ENCODE measurements around the gene LIN37.

LIN37 gene

DNA sequence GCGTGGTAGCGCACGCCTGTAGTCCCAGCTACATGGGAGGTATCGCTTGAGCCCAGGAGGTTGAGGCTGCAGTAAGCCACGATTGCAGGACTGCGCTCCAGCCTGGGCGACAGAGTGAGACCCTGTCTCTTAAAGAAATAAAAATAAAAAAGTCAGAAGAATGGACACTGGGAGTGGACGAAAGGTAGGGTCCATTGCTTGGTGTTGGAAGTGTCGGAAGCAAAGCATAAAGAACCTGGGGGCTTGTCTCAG, 26.6 kb downstream of the LIN37 start:
- DNase-seq (ENCODE audit: low spot score): no peak

DNA sequence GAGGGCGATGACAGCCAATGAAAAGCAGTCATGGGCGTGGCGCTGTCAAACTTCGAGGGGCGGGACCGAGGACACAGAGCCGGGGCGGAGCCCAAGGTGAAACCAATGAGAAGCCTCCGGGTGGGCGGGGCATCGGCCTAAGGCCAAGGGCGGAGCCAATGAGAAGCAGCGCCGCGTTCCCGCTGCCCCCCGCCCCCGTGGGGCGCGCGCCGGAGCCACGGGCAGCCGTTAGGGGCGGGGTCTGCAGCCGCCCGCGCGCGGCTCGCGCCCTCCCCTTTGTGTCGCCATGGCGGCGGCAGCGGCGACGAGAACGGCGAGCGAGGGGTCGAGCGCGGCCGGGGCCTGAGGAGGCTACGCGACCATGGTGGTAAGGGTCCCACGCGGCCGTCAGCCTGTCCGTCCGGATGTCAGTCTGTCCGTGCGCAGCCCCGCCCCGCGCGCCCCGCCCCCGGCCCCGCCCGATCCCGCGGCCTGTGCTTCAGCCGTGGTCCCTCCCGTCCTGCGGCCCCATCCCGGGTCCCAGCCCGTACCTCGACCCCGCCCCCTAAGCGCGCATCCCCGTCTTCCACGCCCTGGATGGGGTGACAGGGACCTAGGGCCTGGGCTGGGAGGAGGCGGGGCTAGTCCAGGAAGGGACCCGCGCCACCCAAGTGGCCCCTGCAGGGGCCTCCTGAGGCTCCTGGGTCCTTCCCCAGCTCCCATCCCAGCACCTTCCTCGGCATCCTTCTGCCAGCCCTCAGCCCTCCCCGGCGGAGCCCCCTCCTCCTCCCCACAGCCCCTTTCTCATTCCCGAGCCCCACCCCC, 27.1 kb downstream of the LIN37 start, which contains the start of gene ARHGAP33:
Gene ARHGAP33, plus strand, starts transcription at position 267 of the 804 bp plus-strand sequence. Its CDS starts 95 bp downstream, at position 362.
- DNase-seq (ENCODE audit: low spot score): peak; percentile 99

DNA sequence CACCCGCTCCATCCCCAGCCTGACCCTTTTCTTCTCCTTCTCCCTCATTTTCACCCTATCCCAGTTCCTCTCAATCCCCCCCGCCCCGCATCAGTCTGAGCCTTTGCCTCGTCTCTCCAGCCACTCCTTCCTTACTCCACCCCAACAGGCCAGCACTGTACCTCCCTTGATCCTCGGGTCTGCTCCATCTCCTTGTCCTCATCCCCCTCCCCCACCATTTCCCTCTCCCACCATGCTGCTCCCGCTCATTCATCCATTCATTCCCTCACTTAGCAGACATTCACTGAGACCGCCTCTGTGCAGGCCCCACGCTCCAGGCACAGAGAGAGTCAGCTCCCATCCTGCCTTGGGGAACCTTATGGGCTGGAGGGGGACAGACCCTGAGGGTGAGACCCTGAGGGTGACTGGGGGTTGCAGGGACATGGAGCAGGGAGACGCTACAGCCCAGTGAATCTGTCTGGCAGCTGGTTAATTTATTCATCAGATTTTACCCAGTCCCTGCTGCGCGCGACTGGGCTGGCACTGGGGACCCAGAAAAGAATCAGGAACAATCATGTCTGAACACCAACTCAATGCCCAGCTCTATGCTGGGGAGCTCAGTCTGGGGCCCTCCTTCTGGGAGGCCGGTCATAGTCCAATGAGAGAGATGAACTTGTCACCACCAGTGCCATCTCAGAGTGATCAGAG, 27.9 kb downstream of the LIN37 start:
- DNase-seq (ENCODE audit: low spot score): no peak

DNA sequence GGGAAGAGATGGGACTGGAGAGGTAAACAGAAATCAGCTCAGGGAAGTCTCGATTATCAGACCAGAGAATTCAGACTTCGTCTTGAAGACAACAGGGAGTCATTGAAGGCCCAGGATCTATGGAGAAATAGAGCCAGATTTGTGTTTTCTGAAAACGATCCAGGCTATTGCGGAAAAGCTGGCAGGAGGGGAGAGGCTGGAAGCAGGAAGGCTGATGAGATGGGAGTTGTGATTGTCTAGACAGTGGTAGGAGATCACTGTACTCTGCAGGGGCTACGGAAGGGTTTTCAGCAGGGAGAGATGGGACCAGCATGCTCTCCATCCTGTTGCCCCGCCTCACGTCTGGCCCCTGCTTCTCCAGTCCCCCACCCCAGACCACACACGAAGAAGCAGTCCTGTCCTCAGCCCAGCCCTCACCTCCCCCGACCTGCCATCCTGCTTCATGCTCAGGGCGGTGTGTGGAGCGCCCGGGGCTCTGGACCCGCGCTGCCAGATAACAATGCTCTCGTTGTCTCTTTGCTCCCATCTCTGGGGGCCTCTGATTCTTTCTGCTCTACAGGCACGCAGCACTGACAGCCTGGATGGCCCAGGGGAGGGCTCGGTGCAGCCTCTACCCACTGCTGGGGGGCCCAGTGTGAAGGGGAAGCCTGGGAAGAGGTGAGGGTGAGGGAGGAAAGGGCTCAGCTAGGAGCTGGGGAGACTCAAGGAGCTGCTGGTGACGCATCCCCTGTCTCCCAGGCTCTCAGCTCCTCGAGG, 28.9 kb downstream of the LIN37 start:
- DNase-seq (ENCODE audit: low spot score): peak; percentile 75

DNA sequence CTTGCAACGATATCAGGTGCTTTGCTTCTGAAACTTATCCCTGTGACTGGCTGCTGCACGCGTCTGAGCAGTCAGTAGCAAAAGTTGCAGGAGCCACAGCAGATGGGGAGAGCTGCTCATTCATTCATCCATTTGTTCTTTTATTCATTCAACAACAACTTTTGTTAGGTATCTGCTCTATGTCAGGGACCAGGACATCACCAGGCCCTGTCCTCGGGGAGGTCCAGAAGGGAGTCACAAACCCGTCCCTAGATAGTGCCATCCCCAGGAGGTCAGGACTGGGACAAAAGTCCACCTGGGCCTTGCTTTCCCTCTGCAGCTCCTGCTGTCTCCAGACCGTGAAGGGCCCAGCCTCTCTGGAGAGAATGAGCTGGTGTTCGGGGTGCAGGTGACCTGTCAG, 29.6 kb downstream of the LIN37 start:
- DNase-seq (ENCODE audit: low spot score): no peak

DNA sequence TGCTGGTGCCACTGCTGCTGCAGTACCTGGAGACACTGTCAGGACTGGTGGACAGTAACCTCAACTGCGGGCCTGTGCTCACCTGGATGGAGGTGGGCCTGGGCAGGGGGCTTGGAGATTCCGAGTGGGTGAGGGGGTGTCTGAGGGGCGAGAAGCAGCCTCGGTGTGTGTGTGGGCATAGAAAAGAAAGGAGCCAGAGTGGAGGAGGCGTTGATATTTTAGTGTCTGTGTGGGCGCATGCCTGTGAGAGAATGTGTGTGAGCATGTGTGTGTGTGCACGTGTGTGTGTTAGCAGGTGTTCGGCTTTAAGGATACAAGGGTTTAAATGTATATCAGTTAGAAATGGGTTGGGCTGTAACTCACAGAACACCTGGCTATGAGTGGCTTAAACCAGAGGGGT, 30.7 kb downstream of the LIN37 start:
- no peak for DNase-seq (ENCODE audit: low spot score)

DNA sequence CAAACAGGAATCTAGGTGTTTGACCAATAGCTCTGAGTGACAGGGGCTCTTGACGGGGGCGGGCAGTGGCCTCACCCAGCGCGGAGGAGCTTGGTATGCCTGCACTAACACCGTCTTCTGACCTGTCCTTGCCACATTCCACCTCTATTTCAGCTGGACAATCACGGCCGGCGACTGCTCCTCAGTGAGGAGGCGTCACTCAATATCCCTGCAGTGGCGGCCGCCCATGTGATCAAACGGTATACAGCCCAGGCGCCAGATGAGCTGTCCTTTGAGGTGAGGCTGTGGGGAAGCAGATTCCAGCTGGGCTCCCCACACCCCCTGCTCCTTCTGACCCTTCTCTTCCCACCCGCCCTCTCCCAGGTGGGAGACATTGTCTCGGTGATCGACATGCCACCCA, 31.7 kb downstream of the LIN37 start:
- DNase-seq (ENCODE audit: low spot score): no peak

DNA sequence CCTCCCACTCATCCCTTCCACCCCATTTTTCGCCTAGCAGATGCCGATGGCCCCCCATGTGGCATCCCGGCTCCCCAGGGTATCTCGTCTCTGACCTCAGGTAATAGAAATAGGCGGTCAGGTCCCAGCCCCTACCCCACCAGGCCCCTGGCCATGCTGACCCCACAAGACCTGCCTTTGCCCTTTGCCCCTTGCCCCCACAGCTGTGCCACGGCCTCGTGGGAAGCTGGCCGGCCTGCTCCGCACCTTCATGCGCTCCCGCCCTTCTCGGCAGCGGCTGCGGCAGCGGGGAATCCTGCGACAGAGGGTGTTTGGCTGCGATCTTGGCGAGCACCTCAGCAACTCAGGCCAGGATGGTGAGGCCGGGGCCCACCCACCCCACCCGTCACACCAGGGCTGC, 32.3 kb downstream of the LIN37 start:
- no peak for DNase-seq (ENCODE audit: low spot score)

DNA sequence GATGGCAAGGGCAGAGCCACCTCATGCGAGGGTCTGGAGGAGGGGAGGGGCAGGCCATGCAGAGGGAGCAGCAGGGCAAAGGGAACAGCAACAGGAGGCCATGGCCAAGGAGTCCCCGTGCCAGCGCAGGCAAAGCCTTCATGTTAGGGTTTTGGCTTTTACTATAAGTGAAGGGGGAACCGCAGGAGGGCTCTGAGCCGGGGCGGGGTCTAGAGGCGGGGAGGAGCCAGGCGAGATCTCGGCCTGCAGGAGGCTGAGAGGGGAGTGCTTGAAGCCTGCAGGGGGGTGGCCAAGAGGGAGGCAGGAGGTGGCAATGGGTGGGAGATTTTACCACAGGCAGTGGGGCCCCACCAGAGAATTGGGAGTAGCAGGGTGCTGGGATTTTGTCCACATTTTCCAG, 33.3 kb downstream of the LIN37 start:
- no peak for DNase-seq (ENCODE audit: low spot score)

DNA sequence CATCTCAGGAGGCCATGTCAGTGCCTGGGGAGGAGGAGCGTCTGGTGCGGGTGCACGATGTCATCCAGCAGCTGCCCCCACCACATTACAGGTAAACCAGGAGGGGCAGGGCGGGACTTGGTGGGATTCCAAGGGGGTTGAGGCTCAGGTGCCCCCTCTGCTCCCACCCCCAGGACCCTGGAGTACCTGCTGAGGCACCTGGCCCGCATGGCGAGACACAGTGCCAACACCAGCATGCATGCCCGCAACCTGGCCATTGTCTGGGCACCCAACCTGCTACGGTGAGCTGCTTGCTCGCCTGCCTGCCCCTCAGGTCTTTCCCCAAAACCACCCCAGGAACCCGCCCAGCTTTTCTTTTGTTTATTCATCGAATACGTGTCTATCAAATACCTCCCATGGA, 34.2 kb downstream of the LIN37 start:
- DNase-seq (ENCODE audit: low spot score): no peak

DNA sequence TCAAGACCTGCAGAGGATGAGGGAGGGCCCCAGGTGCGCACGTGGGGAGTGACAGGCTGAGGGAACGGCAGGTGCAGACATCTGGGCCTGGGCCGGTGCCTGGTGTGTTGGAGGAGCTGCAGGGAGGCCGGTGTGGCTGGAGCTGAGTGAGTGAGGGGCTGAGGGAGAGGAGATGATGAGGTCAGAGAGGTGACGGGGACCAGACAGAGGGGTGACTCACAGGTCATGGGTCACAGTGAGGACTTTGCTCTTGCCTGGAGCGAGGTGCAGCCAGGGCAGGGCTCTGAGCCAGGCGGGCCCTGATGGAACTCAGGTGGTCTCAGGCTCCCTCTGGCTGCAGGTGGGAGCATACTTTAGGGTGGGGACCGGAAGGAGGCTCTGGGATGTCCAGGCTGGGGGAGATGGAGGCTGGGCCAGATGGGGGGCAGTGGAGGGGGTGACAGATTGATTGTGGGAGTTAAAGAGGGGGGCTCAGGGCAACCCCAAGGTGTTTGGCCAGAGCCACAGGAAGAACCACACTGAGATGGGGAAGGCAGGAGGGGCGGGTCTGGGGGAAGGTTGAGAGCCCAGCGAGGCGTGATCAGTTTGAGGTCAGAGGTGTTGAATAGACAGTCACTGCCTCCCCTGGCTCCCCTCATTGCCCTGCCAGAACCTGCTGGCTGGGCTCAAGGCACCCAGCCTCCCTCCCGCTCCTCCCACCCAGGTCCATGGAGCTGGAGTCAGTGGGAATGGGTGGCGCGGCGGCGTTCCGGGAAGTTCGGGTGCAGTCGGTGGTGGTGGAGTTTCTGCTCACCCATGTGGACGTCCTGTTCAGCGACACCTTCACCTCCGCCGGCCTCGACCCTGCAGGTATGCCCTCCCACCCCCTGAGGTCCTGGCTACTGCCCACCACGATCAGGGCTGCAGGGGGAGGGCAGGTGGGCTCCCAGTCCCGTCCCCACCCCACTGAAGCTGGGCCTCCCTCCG, 35.4 kb downstream of the LIN37 start:
- DNase-seq (ENCODE audit: low spot score): no peak

DNA sequence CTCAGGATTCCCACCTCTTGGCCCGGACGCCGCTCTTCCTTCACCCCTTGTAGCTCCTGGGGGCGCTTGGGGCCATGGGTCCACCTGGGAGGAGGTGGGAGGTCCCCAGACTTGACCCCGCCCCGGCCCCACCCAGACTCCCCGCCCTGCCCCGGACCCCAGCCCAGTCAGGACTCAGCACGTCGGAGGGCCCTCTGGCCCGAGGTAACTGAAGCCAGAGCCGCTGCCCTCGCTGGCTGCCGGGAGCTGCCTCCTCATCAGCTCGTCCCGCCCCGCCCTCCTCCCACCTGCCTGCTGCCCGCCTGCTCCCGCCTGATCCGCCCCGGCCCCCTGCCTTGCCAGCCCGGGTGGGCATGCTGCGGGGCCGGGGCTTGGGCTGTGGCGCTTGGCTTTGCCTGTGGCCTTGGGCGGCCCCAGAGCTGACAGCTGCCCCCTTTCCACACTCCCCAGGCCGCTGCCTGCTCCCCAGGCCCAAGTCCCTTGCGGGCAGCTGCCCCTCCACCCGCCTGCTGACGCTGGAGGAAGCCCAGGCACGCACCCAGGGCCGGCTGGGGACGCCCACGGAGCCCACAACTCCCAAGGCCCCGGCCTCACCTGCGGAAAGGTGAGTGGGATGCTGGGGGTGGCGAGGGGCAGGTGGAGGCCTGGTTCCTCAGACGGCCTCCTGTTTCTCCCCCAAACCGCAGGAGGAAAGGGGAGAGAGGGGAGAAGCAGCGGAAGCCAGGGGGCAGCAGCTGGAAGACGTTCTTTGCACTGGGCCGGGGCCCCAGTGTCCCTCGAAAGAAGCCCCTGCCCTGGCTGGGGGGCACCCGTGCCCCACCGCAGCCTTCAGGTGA, 36.3 kb downstream of the LIN37 start:
- DNase-seq (ENCODE audit: low spot score): peak; percentile 82

DNA sequence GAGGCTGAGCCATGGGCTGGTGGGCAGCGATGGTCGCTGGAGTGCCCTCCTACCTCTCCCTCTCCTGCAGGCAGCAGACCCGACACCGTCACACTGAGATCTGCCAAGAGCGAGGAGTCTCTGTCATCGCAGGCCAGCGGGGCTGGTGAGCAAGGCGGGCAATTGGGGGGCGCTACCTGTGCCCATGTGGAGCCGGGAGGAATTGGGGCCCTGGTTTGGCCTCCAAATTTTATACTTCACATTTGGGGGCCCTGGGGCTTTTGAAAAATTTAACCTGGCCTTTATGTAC, 36.9 kb downstream of the LIN37 start:
- DNase-seq (ENCODE audit: low spot score): no peak

DNA sequence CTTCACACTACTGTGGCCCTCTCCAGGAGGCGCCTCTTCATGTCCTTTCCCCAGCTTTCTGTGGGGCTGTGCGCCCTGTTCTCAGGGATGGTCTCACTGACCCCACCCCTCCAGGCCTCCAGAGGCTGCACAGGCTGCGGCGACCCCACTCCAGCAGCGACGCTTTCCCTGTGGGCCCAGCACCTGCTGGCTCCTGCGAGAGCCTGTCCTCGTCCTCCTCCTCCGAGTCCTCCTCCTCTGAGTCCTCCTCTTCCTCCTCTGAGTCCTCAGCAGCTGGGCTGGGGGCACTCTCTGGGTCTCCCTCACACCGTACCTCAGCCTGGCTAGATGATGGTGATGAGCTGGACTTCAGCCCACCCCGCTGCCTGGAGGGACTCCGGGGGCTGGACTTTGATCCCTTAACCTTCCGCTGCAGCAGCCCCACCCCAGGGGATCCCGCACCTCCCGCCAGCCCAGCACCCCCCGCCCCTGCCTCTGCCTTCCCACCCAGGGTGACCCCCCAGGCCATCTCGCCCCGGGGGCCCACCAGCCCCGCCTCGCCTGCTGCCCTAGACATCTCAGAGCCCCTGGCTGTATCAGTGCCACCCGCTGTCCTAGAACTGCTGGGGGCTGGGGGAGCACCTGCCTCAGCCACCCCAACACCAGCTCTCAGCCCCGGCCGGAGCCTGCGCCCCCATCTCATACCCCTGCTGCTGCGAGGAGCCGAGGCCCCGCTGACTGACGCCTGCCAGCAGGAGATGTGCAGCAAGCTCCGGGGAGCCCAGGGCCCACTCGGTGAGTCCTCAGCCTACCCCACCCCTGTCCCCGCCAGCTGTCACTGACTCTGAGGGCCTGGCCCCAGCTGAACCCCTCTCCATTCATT, 38.2 kb downstream of the LIN37 start:
- DNase-seq (ENCODE audit: low spot score): no peak

DNA sequence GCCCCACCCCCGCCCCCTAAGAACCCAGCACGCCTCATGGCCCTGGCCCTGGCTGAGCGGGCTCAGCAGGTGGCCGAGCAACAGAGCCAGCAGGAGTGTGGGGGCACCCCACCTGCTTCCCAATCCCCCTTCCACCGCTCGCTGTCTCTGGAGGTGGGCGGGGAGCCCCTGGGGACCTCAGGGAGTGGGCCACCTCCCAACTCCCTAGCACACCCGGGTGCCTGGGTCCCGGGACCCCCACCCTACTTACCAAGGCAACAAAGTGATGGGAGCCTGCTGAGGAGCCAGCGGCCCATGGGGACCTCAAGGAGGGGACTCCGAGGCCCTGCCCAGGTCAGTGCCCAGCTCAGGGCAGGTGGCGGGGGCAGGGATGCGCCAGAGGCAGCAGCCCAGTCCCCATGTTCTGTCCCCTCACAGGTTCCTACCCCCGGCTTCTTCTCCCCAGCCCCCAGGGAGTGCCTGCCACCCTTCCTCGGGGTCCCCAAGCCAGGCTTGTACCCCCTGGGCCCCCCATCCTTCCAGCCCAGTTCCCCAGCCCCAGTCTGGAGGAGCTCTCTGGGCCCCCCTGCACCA, 38.9 kb downstream of the LIN37 start:
- DNase-seq (ENCODE audit: low spot score): no peak

DNA sequence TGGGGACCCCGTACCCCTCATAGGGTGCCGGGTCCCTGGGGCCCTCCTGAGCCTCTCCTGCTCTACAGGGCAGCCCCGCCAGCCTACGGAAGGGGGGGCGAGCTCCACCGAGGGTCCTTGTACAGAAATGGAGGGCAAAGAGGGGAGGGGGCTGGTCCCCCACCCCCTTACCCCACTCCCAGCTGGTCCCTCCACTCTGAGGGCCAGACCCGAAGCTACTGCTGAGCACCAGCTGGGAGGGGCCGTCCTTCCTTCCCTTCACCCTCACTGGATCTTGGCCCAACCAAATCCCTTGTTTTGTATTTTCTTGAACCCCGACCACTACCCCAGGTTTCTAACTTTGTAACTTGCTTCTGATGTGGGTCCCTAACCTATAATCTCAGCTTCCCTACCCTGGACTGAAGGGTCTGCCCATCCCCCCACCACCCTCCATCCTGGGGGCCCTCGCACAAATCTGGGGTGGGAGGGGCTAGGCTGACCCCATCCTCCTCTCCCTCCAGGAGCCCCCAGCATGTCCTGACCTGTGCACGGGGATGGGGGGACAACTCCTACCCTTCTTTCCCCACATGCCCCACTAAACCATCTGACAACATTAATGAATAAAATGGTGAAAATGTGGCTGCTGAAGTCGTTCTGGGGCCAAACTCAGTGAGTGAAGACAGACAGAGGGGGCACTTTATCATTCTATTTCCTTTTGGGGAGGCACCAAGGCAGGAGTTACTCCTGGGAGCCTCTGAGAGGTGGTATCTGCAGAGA, 40.0 kb downstream of the LIN37 start:
- DNase-seq (ENCODE audit: low spot score): no peak

DNA sequence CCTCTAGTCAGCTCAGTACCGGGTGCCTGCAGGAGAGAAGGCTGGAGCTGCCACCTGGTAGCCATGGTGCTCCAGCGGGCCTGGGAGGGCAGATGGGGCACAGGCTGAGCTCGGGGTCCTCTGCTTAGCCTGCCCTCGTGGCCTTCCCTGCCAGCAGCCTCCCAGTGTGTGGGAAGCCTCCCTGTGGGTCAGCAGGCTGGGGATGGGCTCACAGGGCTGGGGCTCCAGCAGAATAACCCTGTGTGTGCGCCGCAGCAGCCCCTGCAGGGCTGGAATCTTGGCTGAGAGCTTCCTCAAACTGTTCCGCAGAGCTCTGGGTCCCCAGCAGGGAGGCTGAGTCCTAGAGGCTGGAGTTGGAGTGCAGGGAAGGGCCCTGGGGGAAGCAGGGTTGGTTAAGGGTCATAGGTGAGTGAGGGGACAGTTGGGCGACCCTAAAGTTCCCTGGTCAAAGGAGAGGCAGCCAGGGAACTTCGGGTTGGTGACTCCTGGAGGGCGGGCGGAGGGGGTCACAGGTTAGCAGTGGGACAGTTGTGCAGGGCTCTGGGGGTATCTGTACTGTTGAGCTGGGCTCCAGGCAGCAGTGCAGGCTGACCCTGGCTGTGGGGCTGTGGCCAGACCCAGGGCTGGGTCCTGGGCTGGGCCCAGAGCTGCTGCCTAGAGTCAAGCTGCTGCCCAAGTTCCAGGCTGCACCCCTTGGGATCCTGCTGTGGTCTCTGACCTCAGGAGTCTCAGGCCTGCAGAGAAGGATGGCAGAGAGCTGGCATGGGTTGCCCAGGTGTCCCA, 41.0 kb downstream of the LIN37 start:
- no peak for DNase-seq (ENCODE audit: low spot score)

Data from ecto neural progenitor cell (in vitro differentiated cells).